A549 (cell line): ENCODE measurements around the gene CHRNA10.
"Not testable (repeated sequence)": the region's sequence is repeated elsewhere in the genome, so short reads cannot be mapped to it uniquely, and the experiment has no call there.

Experiments used
- BHLHE40 ChIP-seq: IDR thresholded peaks from 2 replicates; pipeline ENCODE4 v1.6.1; 2012; ENCODE audit warnings: low read depth, low read length, inconsistent platforms
- EP300 ChIP-seq, 2 experiments: fragments of >200 bp; sonication (Bioruptor Twin); formaldehyde crosslinking; IDR thresholded peaks; 2 replicates in 1 of 2; 3 replicates in 1 of 2; pipeline ENCODE4 v1.6.1; 2016 to 2017
- POLR2A ChIP-seq: IDR thresholded peaks from 2 replicates; pipeline ENCODE4 v1.6.1; 2012; ENCODE audit warnings: mild to moderate bottlenecking, low read length
- RAD21 ChIP-seq, 2 experiments: fragments of >200 bp in 1 of 2; sonication (Bioruptor Twin) in 1 of 2; formaldehyde crosslinking in 1 of 2; IDR thresholded peaks in 1 of 2; conservative IDR thresholded peaks in 1 of 2; 2 replicates in 1 of 2; 3 replicates in 1 of 2; pipeline ENCODE4 v1.6.1; 2012 to 2018; ENCODE audit warnings: inconsistent platforms in 1 of 2
- TF ChIP-seq, protein P1 (sequence below): IDR thresholded peaks from 2 replicates; pipeline ENCODE4 v1.6.1; 2012
- TF ChIP-seq, protein P2 (sequence below): fragments of >200 bp; sonication (Bioruptor Twin); formaldehyde crosslinking; IDR thresholded peaks from 3 replicates; pipeline ENCODE4 v1.5.1; 2016

DNA sequence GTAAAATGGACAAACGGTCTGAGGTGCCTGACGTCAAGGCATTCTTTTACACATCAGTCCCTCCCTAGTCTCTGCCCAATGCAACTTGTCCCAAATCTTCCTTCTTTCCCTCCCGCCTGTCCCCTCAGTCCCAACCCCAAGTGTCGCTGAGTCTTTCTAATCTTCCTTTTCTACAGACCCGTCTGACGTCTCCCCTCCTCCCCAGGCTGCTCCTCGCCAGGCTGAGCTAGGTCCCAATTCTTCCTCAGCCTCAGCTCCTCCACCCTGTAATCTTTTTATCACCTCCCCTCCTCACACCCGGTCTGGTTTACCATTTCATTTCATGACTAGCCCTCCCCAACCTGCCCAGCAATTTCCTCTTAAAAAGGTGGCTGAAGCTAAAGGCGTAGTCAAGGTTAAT, 21.8 kb downstream of the CHRNA10 start:
- not testable (repeated sequence) for TF ChIP-seq BHLHE40; RAD21 (conservative IDR thresholded peaks at IDR 0.05 in 1 of 2, IDR thresholded peaks at IDR 0.05 in 1 of 2); EP300 (IDR thresholded peaks at IDR 0.05); POLR2A
- TF ChIP-seq, protein P1, sequence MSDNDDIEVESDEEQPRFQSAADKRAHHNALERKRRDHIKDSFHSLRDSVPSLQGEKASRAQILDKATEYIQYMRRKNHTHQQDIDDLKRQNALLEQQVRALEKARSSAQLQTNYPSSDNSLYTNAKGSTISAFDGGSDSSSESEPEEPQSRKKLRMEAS, result not testable (repeated sequence)
- TF ChIP-seq, protein P2, sequence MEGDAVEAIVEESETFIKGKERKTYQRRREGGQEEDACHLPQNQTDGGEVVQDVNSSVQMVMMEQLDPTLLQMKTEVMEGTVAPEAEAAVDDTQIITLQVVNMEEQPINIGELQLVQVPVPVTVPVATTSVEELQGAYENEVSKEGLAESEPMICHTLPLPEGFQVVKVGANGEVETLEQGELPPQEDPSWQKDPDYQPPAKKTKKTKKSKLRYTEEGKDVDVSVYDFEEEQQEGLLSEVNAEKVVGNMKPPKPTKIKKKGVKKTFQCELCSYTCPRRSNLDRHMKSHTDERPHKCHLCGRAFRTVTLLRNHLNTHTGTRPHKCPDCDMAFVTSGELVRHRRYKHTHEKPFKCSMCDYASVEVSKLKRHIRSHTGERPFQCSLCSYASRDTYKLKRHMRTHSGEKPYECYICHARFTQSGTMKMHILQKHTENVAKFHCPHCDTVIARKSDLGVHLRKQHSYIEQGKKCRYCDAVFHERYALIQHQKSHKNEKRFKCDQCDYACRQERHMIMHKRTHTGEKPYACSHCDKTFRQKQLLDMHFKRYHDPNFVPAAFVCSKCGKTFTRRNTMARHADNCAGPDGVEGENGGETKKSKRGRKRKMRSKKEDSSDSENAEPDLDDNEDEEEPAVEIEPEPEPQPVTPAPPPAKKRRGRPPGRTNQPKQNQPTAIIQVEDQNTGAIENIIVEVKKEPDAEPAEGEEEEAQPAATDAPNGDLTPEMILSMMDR, result not testable (repeated sequence)
